HCT116 (cell line): Measurements from ENCODE around the gene DOCK4. TPM values are rescaled to one million over a fixed set of nuclear protein-coding genes. Genes with fewer than 3 reads are reported as not detected.

Source experiments
- ATAC-seq: fragments of 200-7000 bp; cut with Tn5 transposase; 2 replicates; pipeline ENCODE4 v1.9.1; 2020; ENCODE audit warnings: mild to moderate bottlenecking, moderate library complexity
- BruUV-seq: library from RNA; stranded (reverse); fragments of 400-500 nt; replicated peaks from 2 replicates; lab custom pipeline; 2021; lab: Mats Ljungman, UMichigan
- CTCF ChIA-PET: fragments of 300-600 bp; sonication (Branson Sonifier 250); formaldehyde crosslinking; loops from one replicate; lab custom pipeline; 2021; ENCODE audit warnings: antibody characterized with exemption; lab: Charles Lee
- POLR2A ChIA-PET: fragments of 300-600, 350-600 bp; sonication (Branson Sonifier 250); formaldehyde crosslinking; loops from one replicate; lab custom pipeline; 2021; ENCODE audit warnings: antibody characterized with exemption; lab: Charles Lee
- RAD21 ChIA-PET, 2 experiments: fragments of 300-600 bp; sonication (Branson Sonifier 250); formaldehyde crosslinking; loops; one replicate each; lab custom pipeline; 2023; ENCODE audit warnings: low total read pairs in 2 of 2; ENCODE audit not compliant: uncharacterized antibody in 2 of 2, unreplicated experiment in 2 of 2, low non-redundant PET in 1 of 2; lab: Charles Lee
- DNase-seq: peaks from one replicate; pipeline ENCODE4 v3.0.0-alpha.2; 2010; ENCODE audit warnings: low read depth, low spot score
- H2AFZ ChIP-seq: fragments of 200-600 bp; shearing (Covaris generic), sonication (generic); 2 replicates; pipeline ENCODE4 v1.6.1; 2017; ENCODE audit warnings: low read depth, mixed run types, mixed read lengths, antibody characterized with exemption, low read length; ENCODE audit not compliant: poor library complexity, severe bottlenecking
- H3K27ac ChIP-seq: 2 replicates; pipeline ENCODE4 v1.5.1; 2012; ENCODE audit warnings: low read depth, low read length
- H3K27me3 ChIP-seq: fragments of 200-600 bp; sonication (generic); 2 replicates; pipeline ENCODE4 v1.6.1; 2016; ENCODE audit warnings: mixed run types, low read length, mixed read lengths; ENCODE audit not compliant: insufficient read depth
- H3K36me3 ChIP-seq, 2 experiments: fragments of 200-500 bp in 1 of 2; fragments of 200-600 bp in 1 of 2; sonication (Bioruptor generic) in 1 of 2; sonication (generic) in 1 of 2; 2 replicates each; pipeline versions ENCODE4 v1.5.1 to v1.6.1; 2014 to 2016; ENCODE audit warnings: low read length in 2 of 2, inconsistent platforms in 1 of 2, mixed read lengths in 1 of 2, mixed run types in 1 of 2; ENCODE audit not compliant: insufficient read depth in 2 of 2, control insufficient read depth in 1 of 2
- H3K4me1 ChIP-seq, 2 experiments: fragments of 200-600 bp in 1 of 2; sonication (generic) in 1 of 2; 2 replicates each; pipeline versions ENCODE4 v1.5.1 to v1.6.1; 2012 to 2017; ENCODE audit warnings: low read length in 2 of 2, inconsistent platforms in 1 of 2, mild to moderate bottlenecking in 1 of 2, mixed read lengths in 1 of 2, mixed run types in 1 of 2, moderate library complexity in 1 of 2; ENCODE audit not compliant: insufficient read depth in 2 of 2, control insufficient read depth in 1 of 2
- H3K4me2 ChIP-seq: fragments of 200-600 bp; sonication (generic); 2 replicates; pipeline ENCODE4 v1.6.1; 2017; ENCODE audit warnings: mixed run types, low read length, mixed read lengths
- H3K4me3 ChIP-seq, 2 experiments: fragments of 200-600 bp in 1 of 2; sonication (generic) in 1 of 2; replicated peaks in 1 of 2; 2 replicates each; pipeline ENCODE4 v1.5.1; 2011 to 2016; ENCODE audit warnings: low read length in 2 of 2, control low read depth in 1 of 2, low read depth in 1 of 2, mild to moderate bottlenecking in 1 of 2, mixed read lengths in 1 of 2, mixed run types in 1 of 2
- H3K79me2 ChIP-seq: fragments of 200-600 bp; sonication (generic); 2 replicates; pipeline ENCODE4 v1.6.1; 2017; ENCODE audit warnings: mild to moderate bottlenecking, mixed run types, low read length, moderate library complexity, mixed read lengths; ENCODE audit not compliant: insufficient read depth
- H3K9ac ChIP-seq: fragments of 200-600 bp; sonication (generic); 2 replicates; pipeline ENCODE4 v1.6.1; 2016; ENCODE audit warnings: low read length, mixed read lengths
- H3K9me2 ChIP-seq: fragments of 200-600 bp; sonication (generic), shearing (Covaris generic); 2 replicates; pipeline ENCODE4 v1.6.1; 2017; ENCODE audit warnings: mixed run types, mild to moderate bottlenecking, moderate library complexity; ENCODE audit not compliant: insufficient read depth
- H3K9me3 ChIP-seq, 2 experiments: fragments of 200-500 bp in 1 of 2; fragments of 200-600 bp in 1 of 2; sonication (Bioruptor generic) in 1 of 2; sonication (generic) in 1 of 2; 2 replicates each; pipeline ENCODE4 v1.6.1; 2014 to 2017; ENCODE audit warnings: low read length in 2 of 2, mixed read lengths in 2 of 2, inconsistent platforms in 1 of 2, low read depth in 1 of 2, mild to moderate bottlenecking in 1 of 2, mixed run types in 1 of 2, moderate library complexity in 1 of 2; ENCODE audit not compliant: control insufficient read depth in 1 of 2, insufficient read depth in 1 of 2
- H4K20me1 ChIP-seq: fragments of 200-600 bp; sonication (generic), shearing (Covaris generic); 2 replicates; pipeline ENCODE4 v1.6.1; 2017; ENCODE audit warnings: mixed run types, mild to moderate bottlenecking, moderate library complexity; ENCODE audit not compliant: insufficient read depth
- CEBPB ChIP-seq: IDR thresholded peaks from 2 replicates; pipeline ENCODE4 v1.6.1; 2012; ENCODE audit warnings: low read depth
- CTCF ChIP-seq, 3 experiments: fragments of 200-600 bp in 1 of 3; sonication (generic) in 1 of 3; IDR thresholded peaks in 2 of 3; conservative IDR thresholded peaks in 1 of 3; 2 replicates each; pipeline ENCODE4 v1.5.1; 2012 to 2017; ENCODE audit warnings: low read depth in 2 of 3, low read length in 2 of 3, antibody characterized with exemption in 1 of 3, borderline replicate concordance in 1 of 3, control low read depth in 1 of 3, mild to moderate bottlenecking in 1 of 3, mixed read lengths in 1 of 3, mixed run types in 1 of 3, moderate library complexity in 1 of 3; ENCODE audit not compliant: insufficient read depth in 1 of 3
- EGR1 ChIP-seq: IDR thresholded peaks from 2 replicates; pipeline ENCODE4 v1.6.1; 2012; ENCODE audit warnings: low read depth
- ELF1 ChIP-seq: IDR thresholded peaks from 2 replicates; pipeline ENCODE4 v1.6.1; 2012; ENCODE audit warnings: low read depth, borderline replicate concordance
- EZH2 ChIP-seq: fragments of 200-600 bp; sonication (generic); IDR thresholded peaks from 2 replicates; pipeline ENCODE4 v1.6.1; 2017; ENCODE audit warnings: antibody characterized with exemption, mixed run types
- EZH2phosphoT487 ChIP-seq: fragments of 200-600 bp; IDR thresholded peaks from 2 replicates; pipeline ENCODE4 v1.6.1; 2018; ENCODE audit warnings: antibody characterized with exemption, borderline replicate concordance
- FOSL1 ChIP-seq: IDR thresholded peaks from 2 replicates; pipeline ENCODE4 v1.6.1; 2012; ENCODE audit warnings: low read depth
- JUND ChIP-seq: IDR thresholded peaks from 2 replicates; pipeline ENCODE4 v1.6.1; 2012
- MAX ChIP-seq: IDR thresholded peaks from 2 replicates; pipeline ENCODE4 v1.6.1; 2012
- POLR2A ChIP-seq: IDR thresholded peaks from 2 replicates; pipeline ENCODE4 v1.7.0; 2011; ENCODE audit warnings: borderline replicate concordance; ENCODE audit not compliant: insufficient read depth, insufficient read length; ENCODE audit errors: extremely low read depth
- POLR2AphosphoS5 ChIP-seq: IDR thresholded peaks from 2 replicates; pipeline ENCODE4 v1.6.1; 2011; ENCODE audit warnings: mild to moderate bottlenecking, low read depth, low read length, moderate library complexity
- RAD21 ChIP-seq: IDR thresholded peaks from 2 replicates; pipeline ENCODE4 v1.6.1; 2012; ENCODE audit warnings: low read depth, mild to moderate bottlenecking
- REST ChIP-seq: IDR thresholded peaks from 2 replicates; pipeline ENCODE4 v1.6.1; 2012; ENCODE audit warnings: low read depth
- SIN3A ChIP-seq: IDR thresholded peaks from 2 replicates; pipeline ENCODE4 v1.6.1; 2012; ENCODE audit warnings: low read depth
- SP1 ChIP-seq: IDR thresholded peaks from 2 replicates; pipeline ENCODE4 v1.6.1; 2012; ENCODE audit warnings: low read depth
- TCF7L2 ChIP-seq: IDR thresholded peaks from 2 replicates; pipeline ENCODE4 v1.7.0; 2011; ENCODE audit warnings: borderline replicate concordance, inconsistent platforms; ENCODE audit not compliant: insufficient read depth, insufficient read length; ENCODE audit errors: extremely low read depth
- YY1 ChIP-seq: IDR thresholded peaks from 2 replicates; pipeline ENCODE4 v1.6.1; 2011; ENCODE audit warnings: low read length, low read depth, moderate library complexity, mild to moderate bottlenecking; ENCODE audit not compliant: insufficient replicate concordance; ENCODE audit errors: extremely low read depth
- ZBTB33 ChIP-seq: IDR thresholded peaks from 2 replicates; pipeline ENCODE4 v1.6.1; 2011; ENCODE audit warnings: mild to moderate bottlenecking, low read length, moderate library complexity; ENCODE audit not compliant: insufficient replicate concordance; ENCODE audit errors: extremely low read depth
- ZFX ChIP-seq: fragments of 450-650 bp; IDR thresholded peaks from 2 replicates; pipeline ENCODE4 v1.6.1; 2017
- intact Hi-C: fragments of 100-400 bp; cut with micrococcal nuclease; formaldehyde crosslinking; loops from 2 replicates; pipeline ENCODE4 v1.10.0; 2022
- total RNA-seq: library from RNA; stranded (reverse); gene quantifications from one replicate; pipeline ENCODE4 v1.2.1, GENCODE V29; 2021; ENCODE audit not compliant: unreplicated experiment

DOCK4 gene
- total RNA-seq, 1 experiment from 2014 or later: 2.2 TPM

- BruUV-seq: no TSS peak
- H3K4me2 ChIP-seq: no peak overlapping the region
- RAD21 ChIA-PET: no interaction called here
- intact Hi-C loops: no loop called here
- no peak overlapping the region for H3K9ac ChIP-seq
- TF ChIP-seq REST (no peak), EZH2 (no peak), POLR2A (no peak), RAD21 (no peak), YY1 (no peak), SP1 (no peak), ELF1 (no peak), ZBTB33 (no peak), POLR2AphosphoS5 (no peak), FOSL1 (no peak), MAX (no peak), SIN3A (no peak), JUND (no peak), ZFX (no peak), EZH2phosphoT487 (no peak), TCF7L2 (no peak), CTCF (IDR thresholded peaks at IDR 0.05 in 2 of 3, conservative IDR thresholded peaks at IDR 0.05 in 1 of 3; ENCODE audit: borderline replicate concordance in 1 of 3, insufficient read depth in 1 of 3, low read depth in 2 of 3, low read length in 2 of 3) (no peak), CEBPB (no peak), EGR1 (no peak)
- H3K9me3 ChIP-seq: no peaks in the 10 kb centered on the region
- H3K79me2 ChIP-seq: no peaks in the 10 kb centered on the region
- H3K27me3 ChIP-seq: no peaks in the 10 kb centered on the region
- no peak overlapping the region for H3K27ac ChIP-seq
- no peak for ATAC-seq
- no peak overlapping the region for H3K4me3 ChIP-seq
- CTCF ChIA-PET: no interaction called here
- no peaks in the 10 kb centered on the region for H3K9me2 ChIP-seq
- H3K36me3 ChIP-seq: no peaks in the 10 kb centered on the region
- no peaks in the 10 kb centered on the region for H3K4me1 ChIP-seq
- POLR2A ChIA-PET: no interaction called here
- no peak for DNase-seq
- no peaks in the 10 kb centered on the region for H4K20me1 ChIP-seq
- H2AFZ ChIP-seq: no peak overlapping the region
Measured at GRCh38 chr7:111678281-111678680, 527.9 kb downstream of the DOCK4 start.
